H1 (cell line): Measurements from ENCODE around the gene FOXN1. TPM values are rescaled to one million over a fixed set of nuclear protein-coding genes. Genes with fewer than 3 reads are reported as not detected.

Experiments used
- CTCF ChIA-PET: fragments of 300-600 bp; sonication (Branson Sonifier 250); formaldehyde crosslinking; loops from one replicate; lab custom pipeline; 2021; ENCODE audit not compliant: partially characterized antibody; lab: Charles Lee
- POLR2A ChIA-PET: fragments of 300-600 bp; sonication (Branson Sonifier 250); formaldehyde crosslinking; loops from one replicate; lab custom pipeline; 2021; ENCODE audit warnings: inconsistent platforms; ENCODE audit not compliant: partially characterized antibody; lab: Charles Lee
- DNase-seq, 2 experiments: peaks; one replicate each; pipeline versions ENCODE4 v3.0.0 to v3.0.0-alpha.2; 2010 to 2022; ENCODE audit warnings: low spot score in 2 of 2, low read depth in 1 of 2, mixed read lengths in 1 of 2
- FAIRE-seq: peaks from 2 replicates; lab custom pipeline; 2011; peaks lifted over from hg19 to GRCh38; lab: Jason Lieb, UNC
- H2AFZ ChIP-seq: 2 replicates; pipeline ENCODE4 v1.8.1; 2012; ENCODE audit warnings: low read length, inconsistent platforms
- H2AK5ac ChIP-seq: 2 replicates; pipeline ENCODE4 v1.6.1; 2013; ENCODE audit warnings: low read depth, low read length
- H2BK120ac ChIP-seq: replicated peaks from 2 replicates; pipeline ENCODE3; 2013; ENCODE audit warnings: low read depth, low read length, inconsistent platforms
- H2BK12ac ChIP-seq: 2 replicates; pipeline ENCODE4 v1.6.1; 2013; ENCODE audit warnings: low read depth, low read length
- H2BK15ac ChIP-seq: 2 replicates; pipeline ENCODE4 v1.6.1; 2013; ENCODE audit warnings: low read length
- H2BK20ac ChIP-seq: 2 replicates; pipeline ENCODE4 v1.6.1; 2013; ENCODE audit warnings: low read length
- H2BK5ac ChIP-seq: 2 replicates; pipeline ENCODE4 v1.6.1; 2013; ENCODE audit warnings: low read depth, low read length
- H3K14ac ChIP-seq: 2 replicates; pipeline ENCODE4 v1.6.1; 2013; ENCODE audit warnings: inconsistent platforms; ENCODE audit not compliant: insufficient read length
- H3K18ac ChIP-seq: 2 replicates; pipeline ENCODE4 v1.6.1; 2013; ENCODE audit warnings: low read length; ENCODE audit errors: extremely low read depth
- H3K23ac ChIP-seq: 2 replicates; pipeline ENCODE4 v1.6.1; 2013; ENCODE audit warnings: inconsistent platforms; ENCODE audit not compliant: insufficient read length
- H3K23me2 ChIP-seq: 2 replicates; pipeline ENCODE4 v1.6.1; 2013; ENCODE audit warnings: low read depth, low read length
- H3K27ac ChIP-seq: 2 replicates; pipeline ENCODE4 v1.6.1; 2011; ENCODE audit warnings: low read depth, low read length, inconsistent platforms
- H3K27me3 ChIP-seq, 4 experiments: replicated peaks in 1 of 4; 1 replicate in 1 of 4; 2 replicates in 3 of 4; pipeline versions ENCODE4 v1.6.1 to v1.8.1; 2011 to 2013; ENCODE audit warnings: low read length in 3 of 4, mild to moderate bottlenecking in 3 of 4, inconsistent platforms in 2 of 4, mixed read lengths in 2 of 4, moderate library complexity in 1 of 4; ENCODE audit not compliant: control insufficient read depth in 3 of 4, insufficient read depth in 3 of 4; ENCODE audit errors: extremely low read depth in 1 of 4
- H3K36me3 ChIP-seq, 4 experiments: 2 replicates each; pipeline versions ENCODE4 v1.6.1 to v1.8.1; 2011 to 2013; ENCODE audit warnings: mild to moderate bottlenecking in 4 of 4, low read length in 3 of 4, moderate library complexity in 2 of 4, control low read depth in 1 of 4, inconsistent platforms in 1 of 4; ENCODE audit not compliant: insufficient read depth in 4 of 4, control insufficient read depth in 2 of 4
- H3K4ac ChIP-seq: replicated peaks from 2 replicates; pipeline ENCODE3; 2013; ENCODE audit warnings: low read length, low read depth, mixed read lengths, inconsistent platforms; ENCODE audit not compliant: insufficient read length
- H3K4me1 ChIP-seq, 4 experiments: replicated peaks in 1 of 4; 1 replicate in 1 of 4; 2 replicates in 3 of 4; pipeline versions ENCODE4 v1.6.1 to v1.8.1; 2011 to 2013; ENCODE audit warnings: low read length in 3 of 4, inconsistent platforms in 2 of 4, mixed read lengths in 1 of 4; ENCODE audit not compliant: insufficient read depth in 4 of 4, control insufficient read depth in 3 of 4
- H3K4me2 ChIP-seq, 2 experiments: 2 replicates each; pipeline versions ENCODE4 v1.6.1 to v1.8.1; 2011 to 2013; ENCODE audit warnings: low read depth in 2 of 2, low read length in 2 of 2, control low read depth in 1 of 2, inconsistent platforms in 1 of 2, mild to moderate bottlenecking in 1 of 2; ENCODE audit not compliant: insufficient read depth in 1 of 2
- H3K4me3 ChIP-seq, 4 experiments: fragments of 200-600, 300-600 bp in 1 of 4; sonication (generic), shearing (Covaris generic), sonication (Bioruptor Twin) in 1 of 4; 2 replicates each; pipeline versions ENCODE4 v1.5.1 to v1.8.1; 2011 to 2016; ENCODE audit warnings: low read length in 4 of 4, low read depth in 3 of 4, control low read depth in 2 of 4, inconsistent platforms in 2 of 4, mild to moderate bottlenecking in 2 of 4, mixed read lengths in 1 of 4, moderate library complexity in 1 of 4; ENCODE audit not compliant: insufficient read depth in 2 of 4; ENCODE audit errors: extremely low read depth in 1 of 4
- H3K56ac ChIP-seq: replicated peaks from 2 replicates; pipeline ENCODE3; 2013; ENCODE audit warnings: low read depth, mild to moderate bottlenecking, mixed read lengths, low read length, inconsistent platforms; ENCODE audit not compliant: insufficient read length
- H3K79me1 ChIP-seq: 2 replicates; pipeline ENCODE4 v1.6.1; 2013; ENCODE audit warnings: low read depth, low read length, control low read depth
- H3K79me2 ChIP-seq, 2 experiments: 2 replicates each; pipeline versions ENCODE4 v1.6.1 to v1.8.1; 2012 to 2013; ENCODE audit warnings: low read length in 2 of 2, mild to moderate bottlenecking in 2 of 2, inconsistent platforms in 1 of 2; ENCODE audit not compliant: insufficient read depth in 2 of 2, control insufficient read depth in 1 of 2
- H3K9ac ChIP-seq, 4 experiments: replicated peaks in 1 of 4; 1 replicate in 1 of 4; 2 replicates in 3 of 4; pipeline versions ENCODE4 v1.6.1 to v1.8.1; 2011 to 2013; ENCODE audit warnings: low read depth in 3 of 4, low read length in 3 of 4, control low read depth in 2 of 4, mild to moderate bottlenecking in 2 of 4, moderate library complexity in 2 of 4, inconsistent platforms in 1 of 4; ENCODE audit errors: extremely low read depth in 1 of 4
- H3K9me3 ChIP-seq, 2 experiments: 2 replicates each; pipeline versions ENCODE4 v1.6.1 to v1.8.1; 2012 to 2013; ENCODE audit warnings: mild to moderate bottlenecking in 2 of 2, moderate library complexity in 2 of 2, control low read depth in 1 of 2, inconsistent platforms in 1 of 2, low read depth in 1 of 2, low read length in 1 of 2, mixed read lengths in 1 of 2; ENCODE audit not compliant: insufficient read depth in 2 of 2
- H4K20me1 ChIP-seq, 2 experiments: replicated peaks in 1 of 2; 2 replicates each; pipeline versions ENCODE3 to v1.8.1; 2011 to 2013; ENCODE audit warnings: inconsistent platforms in 2 of 2, low read length in 2 of 2, mild to moderate bottlenecking in 1 of 2; ENCODE audit not compliant: insufficient read depth in 2 of 2, control insufficient read depth in 1 of 2
- H4K5ac ChIP-seq: 2 replicates; pipeline ENCODE4 v1.6.1; 2013; ENCODE audit warnings: low read length, low read depth, mixed read lengths, inconsistent platforms; ENCODE audit not compliant: insufficient read length
- H4K8ac ChIP-seq: 2 replicates; pipeline ENCODE4 v1.8.0; 2013; ENCODE audit warnings: mild to moderate bottlenecking, moderate library complexity, low read length, inconsistent platforms; ENCODE audit not compliant: insufficient read depth; ENCODE audit errors: extremely low read depth
- H4K91ac ChIP-seq: replicated peaks from 2 replicates; pipeline ENCODE3; 2013; ENCODE audit warnings: low read length, mixed read lengths, inconsistent platforms; ENCODE audit not compliant: insufficient read length
- BRCA1 ChIP-seq: IDR thresholded peaks from 2 replicates; pipeline ENCODE4 v1.6.1; 2012; ENCODE audit warnings: low read depth, low read length, improper control_type of control experiment
- CHD2 ChIP-seq: IDR thresholded peaks from 2 replicates; pipeline ENCODE4 v1.6.1; 2012; ENCODE audit warnings: low read length, improper control_type of control experiment
- EGR1 ChIP-seq: IDR thresholded peaks from 2 replicates; pipeline ENCODE4 v1.6.1; 2011; ENCODE audit warnings: low read depth, low read length, borderline replicate concordance
- HDAC2 ChIP-seq, 2 experiments: fragments of 300-600 bp in 1 of 2; sonication (generic) in 1 of 2; IDR thresholded peaks; 2 replicates each; pipeline ENCODE4 v1.6.1; 2011 to 2012; ENCODE audit warnings: low read depth in 2 of 2, low read length in 2 of 2, mild to moderate bottlenecking in 2 of 2, moderate library complexity in 2 of 2, borderline replicate concordance in 1 of 2, inconsistent platforms in 1 of 2
- KDM5A ChIP-seq: fragments of 200-600 bp; IDR thresholded peaks from 2 replicates; pipeline ENCODE4 v1.7.1; 2012; ENCODE audit warnings: mild to moderate bottlenecking, low read length, inconsistent platforms, mixed read lengths
- PHF8 ChIP-seq: fragments of 200-600 bp; sonication (generic); conservative IDR thresholded peaks from 2 replicates; pipeline ENCODE4 v1.7.1; 2012; ENCODE audit warnings: low read depth, mild to moderate bottlenecking, inconsistent platforms, low read length, moderate library complexity
- POLR2A ChIP-seq, 2 experiments: IDR thresholded peaks; 1 replicate in 1 of 2; 2 replicates in 1 of 2; pipeline ENCODE4 v1.6.1; 2011; ENCODE audit warnings: low read depth in 2 of 2, low read length in 2 of 2, mild to moderate bottlenecking in 2 of 2; ENCODE audit errors: control extremely low read depth in 1 of 2
- RNF2 ChIP-seq: fragments of 200-900, 300-1000 bp; sonication (generic); IDR thresholded peaks from 2 replicates; pipeline ENCODE4 v1.7.1; 2016; ENCODE audit warnings: borderline replicate concordance, low read depth, mild to moderate bottlenecking, antibody characterized with exemption, low read length; ENCODE audit not compliant: poor library complexity, severe bottlenecking; ENCODE audit errors: missing control alignments
- SIX5 ChIP-seq: IDR thresholded peaks from 2 replicates; pipeline ENCODE4 v1.6.1; 2011; ENCODE audit warnings: mild to moderate bottlenecking, low read depth, low read length
- TAF1 ChIP-seq: IDR thresholded peaks from 2 replicates; pipeline ENCODE4 v1.6.1; 2011; ENCODE audit warnings: mild to moderate bottlenecking, low read depth, low read length
- WGBS, 2 experiments: shearing (Covaris generic) in 1 of 2; methylation state at CpG; one replicate each; pipeline versions ENCODE4 v1.1.6 to v1.1.7; 2013 to 2015; ENCODE audit warnings: low lambda C conversion rate in 2 of 2, mixed read lengths in 2 of 2, inconsistent platforms in 1 of 2, low coverage in 1 of 2, missing lambda C conversion rate in 1 of 2; ENCODE audit not compliant: insufficient replicate concordance in 2 of 2, insufficient coverage in 1 of 2, insufficient read length in 1 of 2; ENCODE audit errors: extremely low coverage in 1 of 2, missing lambda C conversion rate in 1 of 2; 5-methylcytosine and 5-hydroxymethylcytosine counted together
- polyA plus RNA-seq, 7 experiments: library from polyadenylated mRNA; depleted of rRNA in 3 of 7; stranded (reverse) in 5 of 7; unstranded in 2 of 7; fragments of >200 nt in 5 of 7; fragments of 200-250 nt in 2 of 7; gene quantifications; 1 replicate in 5 of 7; 2 replicates in 1 of 7; 4 replicates in 1 of 7; pipeline versions ENCODE4 v1.2.1 to v1.2.3, GENCODE V29; 2011 to 2013; ENCODE audit warnings: missing spikeins in 2 of 7, mixed read lengths in 2 of 7
- total RNA-seq: library from RNA; stranded (reverse); fragmentation: NEBNext Ultra II Directional; extraction: Animal tissue kit (Norgen Biotek cat#: 25700); gene quantifications from 2 replicates; pipeline ENCODE4 v1.2.1, GENCODE V29; 2021
- TF ChIP-seq, protein P1 (sequence below): IDR thresholded peaks from 2 replicates; pipeline ENCODE4 v1.6.1; 2012; ENCODE audit warnings: inconsistent platforms

FOXN1 gene
- total and polyA plus RNA-seq, 2 of the 8 experiments (the other 6 are each of a cell fraction or from before 2014, with no cell fraction given) = not detected

DNA sequence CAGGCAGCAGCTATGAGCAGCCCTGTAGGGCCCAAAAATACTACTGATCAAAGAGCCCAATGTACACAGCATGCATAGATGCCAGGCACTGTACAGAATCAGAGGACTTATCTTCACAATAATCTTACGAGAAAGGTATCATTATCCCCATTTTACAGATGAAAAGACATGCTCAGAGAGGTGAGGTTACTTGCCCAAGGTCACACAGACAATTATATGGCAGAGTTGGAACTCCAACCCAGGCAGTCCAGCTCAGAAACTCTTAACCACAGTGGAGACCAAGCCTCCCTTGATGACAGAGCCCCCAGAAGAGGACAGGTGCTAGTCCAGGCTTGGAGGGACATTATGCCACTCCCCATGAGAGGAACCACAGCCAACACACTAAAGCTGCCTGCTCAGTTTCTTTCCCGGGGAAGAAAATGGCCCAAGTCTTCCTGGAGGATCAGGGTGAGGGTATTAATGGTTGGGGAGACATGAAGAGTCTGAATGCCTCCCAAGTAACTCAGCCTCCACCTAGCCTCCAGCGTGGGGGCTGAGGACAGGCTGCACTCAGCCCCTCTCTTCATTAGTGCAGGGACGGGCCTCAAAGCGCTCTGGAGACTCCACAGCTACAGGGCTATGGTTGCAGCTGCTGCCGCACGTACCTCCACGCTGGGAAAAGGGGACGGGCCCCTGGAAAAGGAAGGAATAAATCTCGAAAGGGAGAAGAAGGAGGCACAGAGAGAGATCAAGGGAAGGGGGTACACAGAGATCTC, 45.5 kb downstream of the FOXN1 start:
- Histone ChIP-seq H3K79me1 (peaks cover 7% of the 10 kb centered on the region), H3K4me1 (peaks cover 0 to 16% (median 2%) of the 10 kb centered on the region in 4 experiments; a peak in 3 of 7 replicates), H2BK5ac (no peak overlapping the region), H3K9ac (peak overlapping the region in 2 of 4 experiments; percentile 43 to 59; a peak in 6 of 7 replicates), H2AFZ (no peak overlapping the region), H4K8ac (no peak overlapping the region), H2BK12ac (no peak overlapping the region), H3K4me3 (peak overlapping the region; percentile 75 to 89 (median 80)), H3K27me3 (no peaks in the 10 kb centered on the region; a peak in 1 of 7 replicates), H3K79me2 (peaks cover 0 to 10% of the 10 kb centered on the region in 2 experiments; a peak in 1 of 4 replicates), H2BK15ac (0 out of 2 replicates have a peak overlapping the region, but pooled peaks have one; percentile 83), H4K20me1 (peaks cover 2 to 12% of the 10 kb centered on the region in 2 experiments), H3K56ac (no peak overlapping the region), H4K91ac (no peak overlapping the region), H3K23me2 (peaks cover 7% of the 10 kb centered on the region; the same call in 1 of the 2 replicates), H3K18ac (peak overlapping the region; percentile 71), H3K14ac (no peak overlapping the region), H3K9me3 (no peaks in the 10 kb centered on the region), H2BK120ac (no peak overlapping the region), H3K4me2 (peak overlapping the region; percentile 81 to 87), H3K23ac (no peak overlapping the region), H3K27ac (no peak overlapping the region), H2BK20ac (no peak overlapping the region), H4K5ac (no peak overlapping the region), H3K36me3 (peaks cover 2 to 32% (median 9%) of the 10 kb centered on the region in 4 experiments), H2AK5ac (no peak overlapping the region), H3K4ac (no peak overlapping the region)
- CTCF ChIA-PET = interaction anchor here (0.8 to 18.4 kb wide), 13 partner anchors 11 to 589 kb away, joined by 3 to 547 read pairs (median 4); partner anchors contain the start of genes ALDOC, FOXN1 and PIGS
- POLR2A ChIA-PET = interaction anchor here (0.6 to 3.9 kb wide), 6 partner anchors 9 to 117 kb away, joined by 3 to 23 read pairs (median 4); partner anchors contain the start of gene PIGS
- DNase-seq (no peak), FAIRE-seq (no peak)
- 18% methylated on average over 10 of the region's 10 CpGs; no CpG with 5 or more reads in 1 of the 2 experiments for WGBS, 2 experiments
- TF ChIP-seq PHF8 = no peak
- no peak for TF ChIP-seq RNF2
- TF ChIP-seq BRCA1 = no peak
- no peak for TF ChIP-seq EGR1
- no peak for TF ChIP-seq TAF1
- TF ChIP-seq HDAC2 (IDR thresholded peaks at IDR 0.05; ENCODE audit: borderline replicate concordance in 1 of 2, low read depth in 2 of 2, low read length in 2 of 2) = 0 out of 4 replicates have a peak, but pooled peaks of 1 of the 2 experiments have one; percentile 37
- no peak for TF ChIP-seq SIX5
- TF ChIP-seq, protein P1, sequence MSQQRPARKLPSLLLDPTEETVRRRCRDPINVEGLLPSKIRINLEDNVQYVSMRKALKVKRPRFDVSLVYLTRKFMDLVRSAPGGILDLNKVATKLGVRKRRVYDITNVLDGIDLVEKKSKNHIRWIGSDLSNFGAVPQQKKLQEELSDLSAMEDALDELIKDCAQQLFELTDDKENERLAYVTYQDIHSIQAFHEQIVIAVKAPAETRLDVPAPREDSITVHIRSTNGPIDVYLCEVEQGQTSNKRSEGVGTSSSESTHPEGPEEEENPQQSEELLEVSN = no peak
- no peak for TF ChIP-seq POLR2A (IDR thresholded peaks at IDR 0.05; ENCODE audit: control extremely low read depth in 1 of 2, low read depth in 2 of 2, low read length in 2 of 2)
- no peak for TF ChIP-seq CHD2
- TF ChIP-seq KDM5A = no peak
